ENCODE data around the gene LRTM2.
"Not testable (repeated sequence)": the region's sequence is repeated elsewhere in the genome, so short reads cannot be mapped to it uniquely, and the experiment has no call there.

Gene LRTM2

GRCh38 chr12:1812650-1813302 lies 7.6 kb upstream of the LRTM2 start:
- no peaks in the 10 kb centered on the region for H3K36me3 ChIP-seq (ENCODE audit: insufficient read depth, low read length)
- no peak overlapping the region for H3K4me3 ChIP-seq
- DNase-seq (ENCODE audit: low read depth, low spot score), result no peak
- TF ChIP-seq POLR2AphosphoS5 (IDR thresholded peaks at IDR 0.05; ENCODE audit: borderline replicate concordance, low read depth, low read length), result no peak
- TF ChIP-seq FOXP2 (optimal IDR thresholded peaks at IDR 0.05; ENCODE audit: control extremely low read depth, extremely low read length, insufficient read depth), result no peak
- no peak overlapping the region for H3K9ac ChIP-seq (ENCODE audit: insufficient read length)
- H3K9me3 ChIP-seq (ENCODE audit: low read depth, low read length), result no peaks in the 10 kb centered on the region
- H3K27ac ChIP-seq, result no peak overlapping the region

GRCh38 chr12:1814266-1814665 lies 6.1 kb upstream of the LRTM2 start:
- Histone ChIP-seq H3K27ac (no peak overlapping the region), H3K36me3 (ENCODE audit: insufficient read depth, low read length) (no peaks in the 10 kb centered on the region), H3K4me3 (no peak overlapping the region), H3K9me3 (ENCODE audit: low read depth, low read length) (no peaks in the 10 kb centered on the region), H3K9ac (ENCODE audit: insufficient read length) (no peak overlapping the region)
- no peak for DNase-seq (ENCODE audit: low read depth, low spot score)
- no peak for TF ChIP-seq EZH2 (IDR thresholded peaks at IDR 0.05)
- TF ChIP-seq FOXP2 (optimal IDR thresholded peaks at IDR 0.05; ENCODE audit: control extremely low read depth, extremely low read length, insufficient read depth), result no peak
- no peak for TF ChIP-seq POLR2AphosphoS5 (IDR thresholded peaks at IDR 0.05; ENCODE audit: borderline replicate concordance, low read depth, low read length)

- Histone ChIP-seq H3K9ac (ENCODE audit: insufficient read length) (no peak overlapping the region), H3K9me3 (ENCODE audit: low read depth, low read length) (no peaks in the 10 kb centered on the region)
These were observed 5.3 kb upstream of the LRTM2 start for GRCh38 chr12:1815108-1815507.

GRCh38 chr12:1815814-1816729 lies 4.3 kb upstream of the LRTM2 start:
- Histone ChIP-seq H3K9me3 (ENCODE audit: low read depth, low read length) (no peaks in the 10 kb centered on the region), H3K4me3 (no peak overlapping the region), H3K36me3 (ENCODE audit: insufficient read depth, low read length) (no peaks in the 10 kb centered on the region), H3K9ac (ENCODE audit: insufficient read length) (no peak overlapping the region), H3K27ac (no peak overlapping the region)
- no peak for DNase-seq (ENCODE audit: low read depth, low spot score)
- TF ChIP-seq EZH2 (IDR thresholded peaks at IDR 0.05) (no peak), POLR2AphosphoS5 (IDR thresholded peaks at IDR 0.05; ENCODE audit: borderline replicate concordance, low read depth, low read length) (no peak), FOXP2 (optimal IDR thresholded peaks at IDR 0.05; ENCODE audit: control extremely low read depth, extremely low read length, insufficient read depth) (no peak)

More at GRCh38 chr12:1815108-1815507, 5.3 kb upstream of the LRTM2 start:
- DNase-seq (ENCODE audit: low read depth, low spot score), result no peak
- Histone ChIP-seq H3K27ac (no peak overlapping the region), H3K36me3 (ENCODE audit: insufficient read depth, low read length) (no peaks in the 10 kb centered on the region), H3K4me3 (no peak overlapping the region)
- TF ChIP-seq EZH2 (IDR thresholded peaks at IDR 0.05) (no peak), POLR2AphosphoS5 (IDR thresholded peaks at IDR 0.05; ENCODE audit: borderline replicate concordance, low read depth, low read length) (no peak), FOXP2 (optimal IDR thresholded peaks at IDR 0.05; ENCODE audit: control extremely low read depth, extremely low read length, insufficient read depth) (no peak)

GRCh38 chr12:1816730-1817348 lies 3.5 kb upstream of the LRTM2 start:
- TF ChIP-seq FOXP2 (optimal IDR thresholded peaks at IDR 0.05; ENCODE audit: control extremely low read depth, extremely low read length, insufficient read depth), result no peak
- TF ChIP-seq POLR2AphosphoS5 (IDR thresholded peaks at IDR 0.05; ENCODE audit: borderline replicate concordance, low read depth, low read length), result no peak
- no peak for TF ChIP-seq EZH2 (IDR thresholded peaks at IDR 0.05)
- Histone ChIP-seq H3K9ac (ENCODE audit: insufficient read length) (no peak overlapping the region), H3K9me3 (ENCODE audit: low read depth, low read length) (no peaks in the 10 kb centered on the region), H3K27ac (no peak overlapping the region), H3K4me3 (no peak overlapping the region), H3K36me3 (ENCODE audit: insufficient read depth, low read length) (no peaks in the 10 kb centered on the region)
- DNase-seq (ENCODE audit: low read depth, low spot score), result no peak

GRCh38 chr12:1817928-1818327 lies 2.4 kb upstream of the LRTM2 start:
- H3K9ac ChIP-seq (ENCODE audit: insufficient read length); H3K4me3 ChIP-seq; DNase-seq (ENCODE audit: low read depth, low spot score); H3K27ac ChIP-seq; H3K9me3 ChIP-seq (ENCODE audit: low read depth, low read length); H3K36me3 ChIP-seq (ENCODE audit: insufficient read depth, low read length): not testable (repeated sequence)

- no peak overlapping the region for H3K9ac ChIP-seq (ENCODE audit: insufficient read length)
- H3K27ac ChIP-seq, result no peak overlapping the region
- no peaks in the 10 kb centered on the region for H3K36me3 ChIP-seq (ENCODE audit: insufficient read depth, low read length)
- no peak for DNase-seq (ENCODE audit: low read depth, low spot score)
- TF ChIP-seq EZH2 (IDR thresholded peaks at IDR 0.05) (no peak), POLR2AphosphoS5 (IDR thresholded peaks at IDR 0.05; ENCODE audit: borderline replicate concordance, low read depth, low read length) (no peak), FOXP2 (optimal IDR thresholded peaks at IDR 0.05; ENCODE audit: control extremely low read depth, extremely low read length, insufficient read depth) (no peak)
- no peak overlapping the region for H3K4me3 ChIP-seq
- H3K9me3 ChIP-seq (ENCODE audit: low read depth, low read length), result no peaks in the 10 kb centered on the region
These were observed 1.3 kb upstream of the LRTM2 start for GRCh38 chr12:1819050-1819449.

GRCh38 chr12:1819571-1819970 lies 794 bp upstream of the LRTM2 start:
- Histone ChIP-seq H3K36me3 (ENCODE audit: insufficient read depth, low read length) (no peaks in the 10 kb centered on the region), H3K4me3 (no peak overlapping the region), H3K9ac (ENCODE audit: insufficient read length) (no peak overlapping the region), H3K27ac (no peak overlapping the region), H3K9me3 (ENCODE audit: low read depth, low read length) (no peaks in the 10 kb centered on the region)
- no peak for TF ChIP-seq FOXP2 (optimal IDR thresholded peaks at IDR 0.05; ENCODE audit: control extremely low read depth, extremely low read length, insufficient read depth)
- no peak for TF ChIP-seq EZH2 (IDR thresholded peaks at IDR 0.05)
- no peak for TF ChIP-seq POLR2AphosphoS5 (IDR thresholded peaks at IDR 0.05; ENCODE audit: borderline replicate concordance, low read depth, low read length)
- no peak for DNase-seq (ENCODE audit: low read depth, low spot score)
